K562 (cell line): ENCODE data around the gene AS3MT.

Experiments
- GABPA ChIP-seq: fragments of 200-800 bp; sonication (Bioruptor generic); conservative IDR thresholded peaks from 2 replicates; pipeline ENCODE4 v1.6.1; 2016; ENCODE audit warnings: low read depth, missing genetic modification characterization, missing compliant biosample characterization
- MAX ChIP-seq: sonication (generic); formaldehyde crosslinking; IDR thresholded peaks from 2 replicates; pipeline ENCODE4 v1.9.0; 2022; ENCODE audit warnings: mild to moderate bottlenecking, missing genetic modification reagents
- YY1 ChIP-seq, 3 experiments: IDR thresholded peaks; 2 replicates each; pipeline ENCODE4 v1.6.1; 2011; ENCODE audit warnings: low read length in 2 of 3, mild to moderate bottlenecking in 2 of 3, moderate library complexity in 2 of 3, borderline replicate concordance in 1 of 3, control low read depth in 1 of 3, low read depth in 1 of 3; ENCODE audit not compliant: insufficient read depth in 3 of 3, insufficient replicate concordance in 2 of 3, control insufficient read depth in 1 of 3, insufficient read length in 1 of 3; ENCODE audit errors: extremely low read depth in 1 of 3
- ZEB2 ChIP-seq: fragments of 450-650 bp; IDR thresholded peaks from 2 replicates; pipeline ENCODE4 v1.6.1; 2016

- no peak for TF ChIP-seq ZEB2
- no peak for TF ChIP-seq MAX (CRISPR knock-in tag)
- no peak for TF ChIP-seq YY1 (IDR thresholded peaks at IDR 0.05; ENCODE audit: borderline replicate concordance in 1 of 3, control insufficient read depth in 1 of 3, extremely low read depth in 1 of 3, insufficient read depth in 3 of 3, insufficient read length in 1 of 3, insufficient replicate concordance in 2 of 3, low read depth in 1 of 3, low read length in 2 of 3)
- TF ChIP-seq GABPA, result no peak
These were observed 77.7 kb downstream of the AS3MT start for GRCh38 chr10:102946992-102947391.
